SK-N-DZ (cell line): ENCODE data around the gene SPSB3. TPM values are rescaled to one million over a fixed set of nuclear protein-coding genes. Genes with fewer than 3 reads are reported as not detected.
A peak's percentile ranks its signal among the peaks of the same experiment; 100 is the strongest.

Source experiments
- DNase-seq: peaks from one replicate; pipeline ENCODE4 v3.0.0-alpha.2; 2015; ENCODE audit warnings: low spot score
- polyA plus RNA-seq, 2 experiments: library from polyadenylated mRNA; depleted of rRNA; stranded (reverse); fragments of >200 nt; gene quantifications; 2 replicates each; pipeline ENCODE4 v1.2.3, GENCODE V29; 2014

The SPSB3 gene
- 82.2 and 92.1 TPM in 2 replicates for polyA plus RNA-seq (2014; cell fraction: cytosol; rRNA removed)
- 322 and 438 TPM in 2 replicates for polyA plus RNA-seq (2014; cell fraction: nucleus; rRNA removed)

GRCh38 chr16:1782408-1783264 is at the start of gene SPSB3, which contains the start of gene NUBP2:
TSS of gene SPSB3 (minus strand) at chr16:1782571. CDS start at chr16:1781483, 1,088 bp downstream.
TSS of gene NUBP2 (plus strand) at chr16:1782960. CDS start at chr16:1783021, 61 bp downstream.
- peak; percentile 100 for DNase-seq

DNA sequence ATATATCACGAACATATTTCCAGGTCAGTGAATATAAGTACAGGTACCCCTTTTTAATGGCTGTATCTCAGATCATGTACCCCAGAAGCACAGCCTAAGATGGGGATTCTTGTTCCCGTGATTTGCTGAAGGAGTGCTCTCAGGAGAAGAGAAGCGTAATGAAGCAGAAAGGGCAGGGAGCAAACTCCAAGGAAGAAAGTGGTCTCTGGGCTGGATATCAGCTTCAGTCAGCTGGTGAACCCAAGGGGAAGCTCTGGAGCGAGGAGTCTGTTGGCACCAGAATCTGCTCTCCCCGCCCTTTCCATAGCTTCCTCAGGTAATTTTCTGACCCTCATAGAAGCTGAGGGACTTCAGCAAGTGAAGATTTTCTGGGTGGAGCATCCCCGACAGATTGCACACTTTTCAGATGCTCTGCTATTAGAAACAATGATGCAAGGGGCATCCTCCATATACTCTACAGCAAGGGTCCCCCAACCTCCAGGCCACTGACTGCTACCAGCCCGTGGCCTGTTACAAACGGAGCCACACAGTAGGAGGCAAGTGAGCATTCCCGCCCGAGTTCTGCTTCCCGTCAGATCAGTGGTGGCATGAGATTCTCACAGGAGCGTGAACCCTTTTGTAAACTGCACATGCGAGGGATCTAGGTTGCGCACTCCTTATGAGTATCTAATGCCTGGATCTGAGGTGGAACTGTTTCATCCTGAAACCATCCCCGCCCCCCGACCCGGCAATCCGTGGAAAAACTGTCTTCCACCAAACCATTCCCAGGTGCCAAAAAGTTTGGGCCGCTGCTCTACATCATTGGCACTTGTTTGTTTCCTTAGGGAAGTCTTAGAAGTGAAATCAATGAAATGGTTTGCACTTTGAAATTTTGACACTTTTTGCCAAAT is 49.1 kb upstream of the SPSB3 start:
- no peak for DNase-seq

DNA sequence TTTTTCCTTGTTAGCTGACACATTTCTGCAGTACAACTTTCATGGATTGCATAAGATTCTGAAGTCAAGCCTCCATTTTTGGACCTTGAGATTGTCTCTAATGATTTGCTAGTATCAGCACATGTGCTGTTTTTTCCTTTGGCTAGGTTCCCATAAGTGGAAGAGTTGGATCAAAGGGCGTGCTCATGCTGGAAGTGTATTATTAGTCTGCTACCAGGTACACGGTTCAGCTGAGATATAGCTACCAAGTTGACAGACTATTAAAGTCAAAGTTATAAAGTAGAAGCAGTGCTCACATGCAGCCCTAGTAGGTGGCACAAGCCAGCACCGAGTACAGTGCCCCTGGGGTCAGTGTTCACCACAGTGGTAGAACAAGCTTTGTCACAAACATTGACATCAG is 47.8 kb upstream of the SPSB3 start:
- no peak for DNase-seq

DNA sequence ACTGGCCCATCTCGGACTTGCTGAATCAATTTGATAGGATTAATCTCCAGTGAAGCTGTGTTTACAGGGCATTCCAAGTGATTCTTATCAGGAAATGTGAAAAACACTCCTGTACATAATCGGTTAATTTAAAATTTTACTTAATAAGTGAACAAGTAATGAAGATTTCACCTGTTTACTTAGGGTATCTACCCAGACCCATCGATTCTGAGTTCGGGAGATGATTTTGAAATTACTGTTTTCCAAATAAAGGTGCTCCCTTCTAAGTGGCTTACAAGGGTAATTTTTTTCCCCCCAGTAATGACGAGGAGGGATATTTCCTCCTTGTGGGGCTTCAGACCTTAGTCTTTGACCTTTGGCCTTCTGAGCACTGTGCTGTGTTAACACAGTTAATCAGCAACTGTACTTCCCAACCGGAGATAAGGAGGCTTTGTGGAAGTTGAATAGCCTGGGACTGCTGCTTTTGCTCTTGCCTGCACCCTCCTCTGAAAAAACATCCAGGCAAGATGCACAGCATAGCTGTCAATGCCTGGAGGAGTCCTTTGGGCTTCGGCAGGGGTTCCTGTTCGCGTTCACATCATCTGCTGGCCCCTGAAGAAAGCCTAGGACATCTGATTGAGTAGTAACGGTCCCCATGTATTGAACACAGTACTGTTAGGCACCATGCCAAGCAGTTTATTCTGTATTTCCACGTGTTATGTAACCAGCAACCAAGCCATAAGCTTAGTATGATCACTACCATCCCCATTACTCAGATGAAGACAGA is 46.5 kb upstream of the SPSB3 start:
- DNase-seq: no peak

- DNase-seq: peak; percentile 95
Measured at GRCh38 chr16:1826691-1827573, 44.6 kb upstream of the SPSB3 start, which contains the start of the genes FAHD1 and HAGH. TSS of gene FAHD1 (plus strand) at chr16:1827206. CDS start at chr16:1827239, 33 bp downstream. TSS of gene HAGH (minus strand) at chr16:1826825. CDS start at chr16:1826787, 38 bp downstream.

DNA sequence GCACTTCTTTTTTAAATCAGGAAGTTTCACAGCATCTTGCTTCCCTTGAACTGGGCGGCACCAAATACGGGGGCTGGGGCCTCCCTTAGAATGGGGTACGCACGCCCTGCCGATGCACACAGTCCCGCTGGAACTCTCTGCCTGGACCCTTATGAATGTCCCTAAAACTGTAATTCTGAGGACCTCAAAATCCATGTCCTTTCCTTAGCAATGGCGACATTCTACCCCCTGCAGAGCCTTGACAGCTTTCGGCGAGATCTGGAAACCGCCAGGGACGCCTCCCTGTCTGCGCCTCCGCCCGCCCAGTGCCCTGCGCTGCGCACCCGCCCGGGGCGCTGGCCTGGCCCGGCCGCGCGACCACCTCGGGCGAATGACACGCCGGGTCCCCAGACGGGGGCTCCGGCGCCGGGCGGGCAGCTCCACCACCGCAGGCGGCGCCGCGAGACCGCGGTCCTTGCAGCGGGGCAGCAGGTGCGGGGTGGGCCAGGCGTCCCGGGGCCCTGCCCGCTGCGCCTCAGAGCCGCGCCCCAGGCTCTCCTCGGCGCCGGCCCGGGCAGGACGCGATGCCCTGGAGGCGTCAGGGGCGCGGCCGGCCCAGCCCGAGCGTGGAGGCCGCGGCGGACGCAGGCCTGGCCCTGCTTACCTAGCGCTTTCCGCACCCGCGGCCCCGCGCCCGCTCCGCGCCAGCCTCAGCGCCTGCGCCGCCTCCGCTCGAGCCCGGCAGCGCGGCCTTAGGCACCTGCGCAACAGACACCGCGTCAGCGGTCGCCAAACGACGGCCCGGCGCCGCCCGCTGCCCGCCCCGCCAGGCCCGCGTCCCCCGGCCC is 43.7 kb upstream of the SPSB3 start:
- peak; percentile 53 for DNase-seq

DNA sequence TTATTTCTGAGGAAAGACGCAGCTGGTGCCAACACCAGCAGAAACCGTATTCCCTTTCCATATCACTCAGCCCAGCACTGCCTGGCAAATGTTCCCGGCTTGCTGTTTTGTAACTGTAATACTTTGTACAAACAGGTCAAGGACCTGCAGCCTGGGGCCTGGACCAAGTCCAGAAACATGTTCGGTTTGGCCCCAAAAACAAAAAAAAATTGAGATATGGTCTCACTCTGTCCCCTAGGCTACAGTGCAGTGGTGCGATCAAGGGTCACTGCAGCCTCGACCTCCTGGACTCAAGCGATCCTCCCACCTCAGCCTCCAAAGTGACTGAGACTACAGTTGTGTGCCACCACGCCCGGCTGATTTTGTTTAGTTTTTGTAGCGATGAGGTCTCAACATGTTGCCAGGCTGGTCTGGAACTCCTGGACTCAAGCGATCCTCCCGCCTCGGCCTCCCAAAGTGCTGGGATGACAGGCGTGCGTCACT is 43.1 kb upstream of the SPSB3 start:
- no peak for DNase-seq

DNA sequence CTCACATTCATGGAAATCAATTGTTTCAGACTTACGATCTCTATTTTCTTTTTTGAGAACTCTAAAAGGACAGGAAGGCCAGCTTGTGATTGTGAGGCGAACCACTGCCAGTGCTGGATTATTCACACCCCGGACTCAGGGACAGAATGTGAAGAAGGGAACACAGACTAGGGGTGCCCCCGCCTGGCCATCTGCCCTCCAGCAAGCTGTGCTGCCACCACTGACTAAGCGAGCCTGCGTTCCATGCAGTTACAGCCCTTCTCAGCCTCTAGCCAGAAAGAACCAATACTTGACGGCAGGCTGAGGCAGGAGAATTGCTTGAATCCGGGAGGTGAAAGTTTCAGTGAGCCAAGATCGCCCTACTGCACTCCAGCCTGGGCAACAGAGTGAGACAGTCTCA is 41.5 kb upstream of the SPSB3 start:
- no peak for DNase-seq

DNA sequence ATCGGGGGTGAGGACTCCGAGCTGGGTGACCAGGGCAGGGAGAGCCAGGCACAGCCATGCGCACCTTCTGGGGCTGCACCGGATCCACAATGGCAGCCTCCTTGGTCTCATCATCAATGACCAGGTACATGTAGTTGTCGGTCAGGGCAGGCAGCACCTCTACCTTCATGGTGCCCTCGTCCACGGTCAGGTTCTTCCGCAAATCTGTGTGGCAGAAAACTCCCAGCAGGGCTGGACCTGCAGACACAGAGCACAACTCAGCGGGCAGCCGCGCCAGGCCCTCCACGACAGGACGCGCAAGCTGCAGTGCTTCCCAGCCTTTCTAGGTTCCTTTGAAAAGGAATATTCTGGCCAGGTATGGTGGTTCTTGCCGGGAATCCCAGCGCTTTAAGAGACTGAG is 40.4 kb upstream of the SPSB3 start:
- no peak for DNase-seq

- no peak for DNase-seq
Measured at GRCh38 chr16:1821861-1822611, 39.7 kb upstream of the SPSB3 start.

GRCh38 chr16:1820946-1821290 is 38.5 kb upstream of the SPSB3 start:
- no peak for DNase-seq

- no peak for DNase-seq
Measured at GRCh38 chr16:1820096-1820945, 38.0 kb upstream of the SPSB3 start.

DNA sequence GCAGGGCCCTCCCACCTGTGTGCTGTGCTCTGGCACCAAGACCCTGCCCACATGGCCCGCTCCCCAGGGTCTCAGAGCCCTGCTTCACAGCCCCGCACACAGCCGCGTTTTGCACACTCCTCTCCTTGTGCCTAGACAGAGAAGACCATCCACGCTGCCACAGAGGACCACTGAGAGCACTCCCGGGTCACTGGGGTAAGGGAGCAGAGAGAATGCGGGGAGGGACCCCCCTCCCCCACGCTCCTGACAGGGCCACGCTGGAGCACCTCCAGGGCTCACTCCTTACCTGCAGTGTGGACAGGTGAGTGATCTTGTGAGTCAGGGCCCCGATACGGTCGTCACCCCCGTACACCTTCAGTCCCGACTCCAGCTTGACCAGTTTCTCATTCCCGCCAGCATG is 37.2 kb upstream of the SPSB3 start:
- DNase-seq: no peak

- no peak for DNase-seq
Measured at GRCh38 chr16:1818873-1819525, 36.6 kb upstream of the SPSB3 start.

DNA sequence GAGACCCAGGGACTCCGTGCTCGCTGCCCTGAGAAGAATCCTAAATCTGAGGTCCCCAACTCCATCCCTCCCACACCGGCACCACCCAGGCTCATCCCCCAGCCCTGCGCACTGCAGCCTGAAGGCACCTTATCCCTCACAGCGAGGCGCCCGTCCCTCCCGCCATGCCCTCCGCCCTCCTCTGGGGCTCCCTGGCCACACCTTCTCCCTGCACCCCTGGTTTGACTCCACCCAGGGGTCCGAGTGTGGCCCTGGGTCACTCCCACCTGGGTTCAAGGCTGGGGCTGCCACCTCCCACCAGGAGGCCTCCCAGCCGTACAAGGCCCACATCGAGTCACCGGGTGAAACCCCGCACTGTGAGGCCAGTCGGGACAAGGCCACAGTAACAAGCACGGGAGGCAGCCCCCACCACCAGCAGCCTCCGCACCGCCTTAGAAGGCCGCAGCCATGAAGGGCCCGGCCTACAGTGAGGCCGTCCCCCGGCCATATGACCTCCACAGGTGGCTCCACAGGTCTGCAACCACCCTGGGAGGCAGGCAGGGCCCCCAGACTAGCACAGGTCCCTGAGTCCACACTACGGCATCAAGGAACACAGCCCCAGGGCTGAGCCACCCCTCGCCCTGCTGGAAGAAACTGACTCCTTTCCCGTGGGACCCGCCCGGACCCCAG is 36.0 kb upstream of the SPSB3 start:
- no peak for DNase-seq

GRCh38 chr16:1817716-1818115 is 35.3 kb upstream of the SPSB3 start:
- no peak for DNase-seq

DNA sequence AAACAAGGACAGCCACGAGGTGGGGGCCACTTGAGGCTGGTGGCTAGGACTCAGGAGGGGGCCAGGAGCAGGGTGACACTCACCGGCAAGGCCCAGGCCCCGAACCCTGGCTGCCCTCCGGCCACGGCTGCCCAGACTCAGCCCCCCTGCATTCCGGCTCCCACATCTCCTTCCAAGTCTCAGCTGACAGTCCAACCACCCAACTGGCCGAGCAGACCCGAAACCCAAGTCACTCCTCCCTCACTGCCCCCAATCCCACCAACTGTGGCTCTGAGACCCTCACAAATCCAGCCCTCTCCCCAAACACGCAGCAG is 34.9 kb upstream of the SPSB3 start:
- no peak for DNase-seq
